AG04450 (cell line): ENCODE data around the gene GPR160. TPM values are rescaled to one million over a fixed set of nuclear protein-coding genes. Genes with fewer than 3 reads are reported as not detected.
A peak's percentile ranks its signal among the peaks of the same experiment; 100 is the strongest.
"Not testable (repeated sequence)": the region's sequence is repeated elsewhere in the genome, so short reads cannot be mapped to it uniquely, and the experiment has no call there.

Source experiments
- CTCF ChIA-PET: fragments of 300-600, 350-600 bp; formaldehyde crosslinking; extraction: SDS; loops from one replicate; lab custom pipeline; 2022; ENCODE audit warnings: antibody characterized with exemption, inconsistent platforms; lab: Charles Lee
- POLR2A ChIA-PET: fragments of 350-600 bp; formaldehyde crosslinking; extraction: SDS; loops from one replicate; lab custom pipeline; 2021; ENCODE audit warnings: antibody characterized with exemption, inconsistent platforms; lab: Yijun Ruan, JAX
- DNase-seq: peaks from one replicate; pipeline ENCODE4 v3.0.0-alpha.2; 2011; ENCODE audit warnings: low read depth, low spot score
- H3K27ac ChIP-seq: one replicate; pipeline ENCODE4 v1.5.1; 2012; ENCODE audit warnings: low read depth, low read length, control low read depth
- H3K27me3 ChIP-seq: one replicate; pipeline ENCODE4 v1.6.0; 2012; ENCODE audit warnings: low read length; ENCODE audit not compliant: control insufficient read depth, insufficient read depth
- H3K4me3 ChIP-seq: 2 replicates; pipeline ENCODE4 v1.5.1; 2011; ENCODE audit warnings: mild to moderate bottlenecking, low read depth, low read length, control low read depth
- H3K9me3 ChIP-seq: 2 replicates; pipeline ENCODE4 v1.5.1; 2012; ENCODE audit warnings: low read length; ENCODE audit not compliant: control insufficient read depth, insufficient read depth
- CTCF ChIP-seq: IDR thresholded peaks from 2 replicates; pipeline ENCODE4 v1.5.1; 2011; ENCODE audit warnings: low read depth, low read length, control low read depth, inconsistent platforms
- polyA plus RNA-seq: library from polyadenylated mRNA; depleted of rRNA; stranded (reverse); fragments of >200 nt; gene quantifications from 2 replicates; pipeline ENCODE4 v1.2.3, GENCODE V29; 2011

Gene GPR160
- polyA plus RNA-seq, 1 experiment, result 0.27 TPM

DNA sequence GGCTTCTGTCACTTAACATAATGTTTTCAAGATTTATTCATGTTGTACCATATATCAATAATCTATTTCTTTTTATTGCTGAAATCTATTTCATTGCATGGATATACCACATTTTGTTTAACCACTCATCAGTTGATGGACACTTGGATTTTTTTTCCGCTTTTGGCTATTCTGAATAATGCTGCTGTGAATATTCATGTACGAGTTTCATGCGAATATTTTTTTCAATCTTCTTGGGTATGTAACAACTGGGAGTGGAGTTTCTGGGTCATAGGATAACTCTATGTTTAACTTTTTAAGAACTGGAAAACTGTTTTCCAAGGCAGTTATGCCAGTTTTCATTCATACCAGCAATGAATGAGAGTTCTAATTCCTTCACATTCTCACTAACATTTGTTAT lies 21.7 kb upstream of the GPR160 start:
- H3K4me3 ChIP-seq, result no peak overlapping the region
- H3K27me3 ChIP-seq, result peaks cover 4% of the 10 kb centered on the region
- CTCF ChIA-PET, result no interaction called here
- H3K27ac ChIP-seq, result no peak overlapping the region
- no peaks in the 10 kb centered on the region for H3K9me3 ChIP-seq
- no peak for DNase-seq
- no peak for TF ChIP-seq CTCF
- POLR2A ChIA-PET, result no interaction called here

- DNase-seq, H3K27me3 ChIP-seq, POLR2A ChIA-PET, H3K4me3 ChIP-seq, H3K9me3 ChIP-seq, CTCF ChIA-PET, H3K27ac ChIP-seq: not testable (repeated sequence)
Observed at GRCh38 chr3:170019306-170019705, 18.5 kb upstream of the GPR160 start.

DNA sequence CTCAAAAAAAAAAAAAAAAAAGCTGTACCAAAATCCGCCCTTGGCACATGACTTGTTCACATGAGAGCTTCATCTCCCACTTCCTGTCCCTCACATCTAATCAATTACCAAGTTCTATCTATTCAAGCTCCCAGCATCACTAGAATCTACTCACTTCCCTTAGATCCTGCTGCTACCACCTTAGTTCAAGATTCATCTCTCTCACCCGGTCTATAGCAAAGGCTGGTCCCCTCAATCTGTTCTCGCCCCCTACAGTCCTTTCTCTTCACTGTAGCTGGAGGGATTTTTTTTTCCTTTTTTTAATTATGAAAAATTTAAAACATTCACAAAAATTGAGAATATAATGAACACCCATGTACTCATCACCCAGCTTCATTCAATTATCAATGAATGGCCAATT lies 16.7 kb upstream of the GPR160 start:
- DNase-seq, result no peak
- TF ChIP-seq CTCF, result peak; percentile 32
- Histone ChIP-seq H3K9me3 (no peaks in the 10 kb centered on the region), H3K27me3 (peaks cover 8% of the 10 kb centered on the region), H3K27ac (no peak overlapping the region), H3K4me3 (no peak overlapping the region)
- ChIA-PET POLR2A (interaction anchor here (0.6 kb wide), 1 partner anchor 61 kb away, joined by 3 read pairs; no protein-coding TSS in a partner anchor), CTCF (interaction anchor here (0.6 to 1.6 kb wide), 11 partner anchors 13 to 160 kb away, joined by 3 to 7 read pairs (median 4); partner anchors contain the start of gene GPR160)

GRCh38 chr3:170022336-170022735 lies 15.5 kb upstream of the GPR160 start:
- DNase-seq, result no peak
- Histone ChIP-seq H3K4me3 (no peak overlapping the region), H3K27me3 (peaks cover 6% of the 10 kb centered on the region), H3K27ac (no peak overlapping the region), H3K9me3 (no peaks in the 10 kb centered on the region)
- CTCF ChIA-PET, result interaction anchor here (1.1 to 1.6 kb wide), 2 partner anchors 15 to 20 kb away, joined by 3 to 7 read pairs; partner anchors contain the start of gene GPR160
- no peak for TF ChIP-seq CTCF
- POLR2A ChIA-PET, result no interaction called here

GRCh38 chr3:170023165-170023564 lies 14.6 kb upstream of the GPR160 start:
- no peak for DNase-seq
- POLR2A ChIA-PET, result no interaction called here
- CTCF ChIA-PET, result no interaction called here

More at GRCh38 chr3:170023165-170023564, 14.6 kb upstream of the GPR160 start:
- Histone ChIP-seq H3K4me3 (no peak overlapping the region), H3K27ac (no peak overlapping the region), H3K9me3 (no peaks in the 10 kb centered on the region), H3K27me3 (peaks cover 6% of the 10 kb centered on the region)
- no peak for TF ChIP-seq CTCF
